ENCODE measurements around the gene SLC50A1.

The SLC50A1 gene

DNA sequence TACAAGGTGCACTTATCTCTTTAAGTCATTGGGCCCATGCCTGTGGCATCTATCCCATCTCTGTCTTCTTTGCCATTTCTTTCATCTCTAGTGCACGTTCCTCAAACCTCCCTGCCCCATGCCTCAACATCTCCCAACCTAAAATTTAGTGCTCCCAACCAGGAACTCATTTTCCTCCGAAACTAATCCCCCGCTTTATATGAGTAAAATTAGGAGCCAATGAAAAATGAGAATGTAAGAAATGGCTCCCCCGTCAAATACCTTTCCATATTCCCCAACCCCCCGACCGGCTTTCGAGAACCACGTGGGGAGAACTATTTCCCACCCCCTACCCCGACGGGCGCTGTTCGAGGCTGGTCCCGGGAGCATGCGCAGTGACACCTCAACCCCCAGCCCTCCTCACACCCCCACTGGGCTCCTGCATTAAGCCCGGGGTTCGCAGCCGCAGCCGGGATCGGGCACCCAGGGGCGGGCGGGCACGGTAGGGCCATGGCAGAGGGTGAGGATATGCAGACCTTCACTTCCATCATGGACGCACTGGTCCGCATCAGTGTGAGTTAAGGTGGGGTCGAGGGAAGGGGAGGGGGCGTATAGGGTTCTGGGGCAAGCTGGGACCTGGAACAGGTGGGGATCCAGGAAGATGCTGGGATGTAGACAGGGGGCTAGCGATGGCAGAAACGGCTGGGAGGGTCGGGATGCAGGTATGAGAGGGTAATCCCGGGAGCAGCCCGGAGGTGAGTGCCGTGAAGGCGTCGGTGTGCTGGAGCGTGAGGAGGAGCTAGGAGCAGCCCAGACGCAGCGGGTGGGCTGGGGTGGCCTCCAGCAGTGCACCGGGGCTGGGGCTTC lies 38.0 kb downstream of the SLC50A1 start, which contains the start of gene TRIM46:
TSS of gene TRIM46 (plus strand) at position 372 of the 846 bp plus-strand sequence. CDS start at position 490, 118 bp downstream.
- Histone ChIP-seq H3K4me3 (peak within 1 kb of the TSS; percentile 71), H3K36me3 (replicated peaks) (peaks cover 12% of the 10 kb centered on the region)
- in situ Hi-C loops (cut with MboI; ENCODE audit: low sequenced_read_pairs): no loop called here

DNA sequence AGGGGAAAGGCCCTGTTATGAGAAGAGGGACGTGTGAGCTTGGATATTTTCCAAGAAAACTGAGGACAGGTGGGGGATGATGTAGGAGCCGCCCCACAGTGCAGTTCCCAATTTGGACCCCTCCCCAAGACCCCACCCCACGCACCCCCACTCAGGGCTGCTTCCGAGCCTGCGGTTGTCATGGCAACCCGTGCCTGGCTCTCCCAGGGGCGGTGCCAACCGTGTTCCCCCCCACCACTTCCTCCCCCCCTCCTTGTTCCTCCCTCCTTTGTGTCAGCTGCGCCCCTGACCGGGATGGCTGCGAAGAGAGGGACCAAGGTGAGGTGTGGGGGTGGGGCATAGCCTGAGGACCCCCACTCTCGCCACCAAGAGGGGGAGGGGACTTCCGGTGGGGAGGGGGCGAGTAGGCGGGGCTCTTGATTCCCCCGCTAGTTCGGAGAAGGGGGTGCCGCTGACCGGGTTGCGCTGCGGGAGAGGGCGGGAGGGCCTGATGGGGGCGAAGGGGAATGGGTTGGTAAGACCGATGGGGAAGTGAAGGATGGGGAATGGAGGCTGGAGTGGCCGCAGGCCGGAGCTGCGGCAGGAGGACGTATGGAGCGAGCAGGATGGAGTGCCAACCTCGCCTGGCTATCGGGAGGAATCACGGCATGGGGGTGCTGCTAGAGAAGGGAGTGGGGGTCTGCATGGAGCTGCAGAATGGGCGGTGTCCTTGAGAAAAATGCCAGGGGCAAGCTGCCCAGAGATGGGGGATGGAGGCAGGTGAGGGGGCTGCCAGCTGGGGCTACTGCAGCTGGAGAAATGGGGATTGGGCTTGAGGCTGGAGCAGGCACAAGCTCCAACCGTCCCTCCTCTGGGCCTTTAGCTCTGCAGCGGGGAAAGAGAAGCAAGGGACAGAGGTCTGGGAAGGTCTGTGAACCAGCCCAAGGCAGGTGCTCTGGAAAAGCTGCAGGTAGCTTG lies 39.0 kb downstream of the SLC50A1 start:
- H3K27me3 ChIP-seq (ENCODE audit: low read depth): no peaks in the 10 kb centered on the region
- H3K9me3 ChIP-seq: no peaks in the 10 kb centered on the region
- H3K36me3 ChIP-seq (replicated peaks): peaks cover 8% of the 10 kb centered on the region
- no peak for DNase-seq (ENCODE audit: low spot score in 2 of 2)
- H3K4me3 ChIP-seq: no peak overlapping the region
- in situ Hi-C loops (cut with MboI; ENCODE audit: low sequenced_read_pairs): no loop called here
- H3K4me1 ChIP-seq: no peaks in the 10 kb centered on the region; the same call in 1 of the 2 replicates

More for the DNA sequence above, 38.0 kb downstream of the SLC50A1 start, which contains the start of gene TRIM46:
- Histone ChIP-seq H3K4me1 (no peaks in the 10 kb centered on the region; the same call in 1 of the 2 replicates), H3K9me3 (no peaks in the 10 kb centered on the region), H3K27me3 (ENCODE audit: low read depth) (no peaks in the 10 kb centered on the region)
- DNase-seq (ENCODE audit: low spot score in 2 of 2): no peak

DNA sequence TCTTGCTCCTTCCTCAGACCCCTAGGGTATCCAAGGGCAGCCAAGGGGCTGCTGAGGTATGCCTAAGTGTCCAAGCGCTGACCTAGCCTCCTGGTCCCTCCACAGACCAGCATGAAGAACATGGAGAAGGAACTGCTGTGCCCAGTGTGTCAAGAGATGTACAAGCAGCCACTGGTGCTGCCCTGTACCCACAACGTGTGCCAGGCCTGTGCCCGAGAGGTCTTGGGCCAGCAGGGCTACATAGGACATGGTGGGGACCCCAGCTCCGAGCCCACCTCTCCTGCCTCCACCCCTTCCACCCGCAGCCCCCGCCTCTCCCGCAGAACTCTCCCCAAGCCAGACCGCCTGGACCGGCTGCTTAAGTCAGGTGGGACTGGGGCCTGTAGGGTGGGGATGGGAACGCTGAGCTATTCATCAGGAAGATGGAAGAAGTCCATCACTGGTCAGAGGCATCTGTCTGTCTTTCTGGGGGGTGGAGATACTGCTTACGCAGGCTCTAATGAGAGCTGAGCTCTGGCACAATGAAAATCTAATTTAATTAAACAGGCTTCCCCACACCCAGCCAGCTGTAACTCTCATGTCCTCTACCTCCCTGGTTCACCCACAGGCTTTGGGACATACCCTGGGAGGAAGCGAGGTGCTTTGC lies 39.8 kb downstream of the SLC50A1 start:
- no peaks in the 10 kb centered on the region for H3K9me3 ChIP-seq
- peaks cover 4% of the 10 kb centered on the region for H3K36me3 ChIP-seq (replicated peaks)
- H3K4me1 ChIP-seq: no peaks in the 10 kb centered on the region; the same call in 1 of the 2 replicates
- no peaks in the 10 kb centered on the region for H3K27me3 ChIP-seq (ENCODE audit: low read depth)
- H3K4me3 ChIP-seq: no peak overlapping the region
- DNase-seq (ENCODE audit: low spot score in 2 of 2): peak in 1 of 2 experiments; percentile 7
- in situ Hi-C loops (cut with MboI; ENCODE audit: low sequenced_read_pairs): no loop called here

DNA sequence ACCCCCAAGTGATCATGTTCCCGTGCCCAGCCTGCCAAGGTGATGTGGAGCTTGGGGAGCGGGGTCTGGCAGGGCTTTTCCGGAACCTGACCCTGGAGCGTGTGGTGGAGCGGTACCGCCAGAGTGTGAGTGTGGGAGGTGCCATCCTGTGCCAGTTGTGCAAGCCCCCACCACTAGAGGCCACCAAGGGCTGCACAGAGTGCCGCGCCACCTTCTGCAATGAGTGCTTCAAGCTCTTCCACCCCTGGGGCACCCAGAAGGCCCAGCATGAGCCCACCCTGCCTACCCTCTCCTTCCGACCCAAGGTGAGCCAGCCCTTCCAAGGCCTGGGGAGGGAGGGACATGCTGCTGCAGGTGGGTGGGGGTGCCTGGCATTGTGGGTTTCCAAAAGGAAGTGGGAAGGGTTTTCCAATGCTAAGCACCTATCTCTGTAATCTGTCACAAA lies 40.3 kb downstream of the SLC50A1 start:
- Histone ChIP-seq H3K36me3 (replicated peaks) (0 out of 2 replicates have a peak, but pooled peaks cover 2% of the 10 kb centered on the region), H3K27me3 (ENCODE audit: low read depth) (no peaks in the 10 kb centered on the region), H3K4me1 (no peaks in the 10 kb centered on the region; the same call in 1 of the 2 replicates), H3K9me3 (no peaks in the 10 kb centered on the region), H3K4me3 (no peak overlapping the region)
- DNase-seq (ENCODE audit: low spot score in 2 of 2): peak in 1 of 2 experiments; percentile 11
- in situ Hi-C loops (cut with MboI; ENCODE audit: low sequenced_read_pairs): no loop called here

DNA sequence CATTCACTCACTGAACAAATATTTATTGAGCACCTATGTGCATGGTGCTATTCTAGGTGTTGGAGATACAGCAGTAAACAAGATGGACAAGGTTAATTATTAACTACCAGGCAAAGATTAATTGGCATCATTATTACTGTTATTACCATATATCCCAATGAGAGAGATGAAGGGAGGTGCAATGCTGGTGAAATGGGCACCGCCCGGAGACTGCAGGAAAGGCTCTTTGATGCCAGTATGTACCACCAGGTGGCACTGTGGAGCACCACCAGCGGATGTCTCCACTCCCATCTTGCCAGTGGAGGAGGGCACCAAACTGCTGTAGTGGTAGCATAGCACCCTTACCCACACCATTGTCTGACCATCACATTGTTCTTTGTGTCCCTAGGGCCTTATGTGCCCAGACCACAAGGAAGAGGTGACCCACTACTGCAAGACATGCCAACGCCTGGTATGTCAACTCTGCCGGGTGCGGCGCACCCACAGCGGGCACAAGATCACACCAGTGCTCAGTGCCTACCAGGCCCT lies 41.0 kb downstream of the SLC50A1 start:
- in situ Hi-C loops (cut with MboI; ENCODE audit: low sequenced_read_pairs): no loop called here
- no peaks in the 10 kb centered on the region for H3K36me3 ChIP-seq (replicated peaks)
- H3K9me3 ChIP-seq: no peaks in the 10 kb centered on the region
- no peaks in the 10 kb centered on the region for H3K27me3 ChIP-seq (ENCODE audit: low read depth)
- H3K4me1 ChIP-seq: no peaks in the 10 kb centered on the region; the same call in 1 of the 2 replicates
- H3K4me3 ChIP-seq: no peak overlapping the region
- peak; percentile 55 to 90 for DNase-seq (ENCODE audit: low spot score in 2 of 2)

DNA sequence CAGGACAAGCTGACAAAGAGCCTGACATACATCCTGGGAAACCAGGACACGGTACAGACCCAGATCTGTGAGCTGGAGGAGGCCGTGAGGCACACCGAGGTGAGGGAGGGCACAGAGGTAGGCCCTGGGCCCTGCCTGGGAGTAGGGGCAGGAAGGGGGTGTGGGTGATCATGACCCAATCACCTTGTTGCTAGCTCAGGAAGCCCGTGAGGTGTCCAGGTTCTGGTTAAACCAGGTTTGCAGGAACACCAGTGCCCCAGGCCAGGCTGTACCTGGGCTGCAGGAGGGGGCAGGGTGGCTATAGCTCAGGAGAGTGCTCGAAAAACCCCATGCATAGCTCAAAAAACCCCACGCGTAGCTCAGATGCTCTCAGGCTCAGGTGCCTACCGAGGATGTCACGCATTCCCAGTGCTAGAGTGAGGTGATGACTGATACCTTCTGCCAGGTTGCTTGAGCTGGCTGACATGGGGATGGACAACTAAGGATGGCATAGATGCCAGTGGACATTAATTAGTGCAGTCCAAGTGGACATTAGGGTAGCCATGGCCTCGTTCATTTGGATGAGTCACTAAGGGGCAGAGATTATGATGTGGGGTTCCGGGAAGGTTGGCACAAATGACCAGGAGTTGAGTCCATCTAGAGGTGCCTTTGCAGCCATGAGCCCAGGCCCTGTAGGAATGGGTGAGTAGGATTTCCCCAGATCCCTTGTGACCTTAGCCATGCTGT lies 41.7 kb downstream of the SLC50A1 start:
- H3K27me3 ChIP-seq (ENCODE audit: low read depth): no peaks in the 10 kb centered on the region
- in situ Hi-C loops (cut with MboI; ENCODE audit: low sequenced_read_pairs): no loop called here
- DNase-seq (ENCODE audit: low spot score in 2 of 2): peak in 1 of 2 experiments; percentile 5
- H3K36me3 ChIP-seq (replicated peaks): no peaks in the 10 kb centered on the region
- H3K4me1 ChIP-seq: no peaks in the 10 kb centered on the region; the same call in 1 of the 2 replicates
- no peaks in the 10 kb centered on the region for H3K9me3 ChIP-seq
- H3K4me3 ChIP-seq: no peak overlapping the region

DNA sequence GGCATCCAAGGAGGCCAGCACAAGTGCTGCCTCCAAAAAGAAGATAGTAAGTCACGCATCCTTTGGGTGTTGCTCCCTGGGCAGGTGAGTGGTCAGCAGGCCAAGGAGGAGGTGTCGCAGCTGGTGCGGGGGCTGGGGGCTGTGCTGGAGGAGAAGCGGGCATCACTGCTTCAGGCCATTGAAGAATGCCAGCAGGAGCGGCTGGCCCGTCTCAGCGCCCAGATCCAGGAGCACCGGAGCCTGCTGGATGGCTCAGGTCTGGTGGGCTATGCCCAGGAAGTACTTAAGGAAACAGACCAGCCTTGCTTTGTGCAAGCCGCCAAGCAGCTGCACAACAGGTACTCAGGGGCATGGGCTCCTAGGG lies 42.2 kb downstream of the SLC50A1 start:
- Histone ChIP-seq H3K9me3 (no peaks in the 10 kb centered on the region), H3K4me1 (no peaks in the 10 kb centered on the region; the same call in 1 of the 2 replicates), H3K27me3 (ENCODE audit: low read depth) (no peaks in the 10 kb centered on the region), H3K36me3 (replicated peaks) (no peaks in the 10 kb centered on the region), H3K4me3 (no peak overlapping the region)
- no peak for DNase-seq (ENCODE audit: low spot score in 2 of 2)
- in situ Hi-C loops (cut with MboI; ENCODE audit: low sequenced_read_pairs): no loop called here

DNA sequence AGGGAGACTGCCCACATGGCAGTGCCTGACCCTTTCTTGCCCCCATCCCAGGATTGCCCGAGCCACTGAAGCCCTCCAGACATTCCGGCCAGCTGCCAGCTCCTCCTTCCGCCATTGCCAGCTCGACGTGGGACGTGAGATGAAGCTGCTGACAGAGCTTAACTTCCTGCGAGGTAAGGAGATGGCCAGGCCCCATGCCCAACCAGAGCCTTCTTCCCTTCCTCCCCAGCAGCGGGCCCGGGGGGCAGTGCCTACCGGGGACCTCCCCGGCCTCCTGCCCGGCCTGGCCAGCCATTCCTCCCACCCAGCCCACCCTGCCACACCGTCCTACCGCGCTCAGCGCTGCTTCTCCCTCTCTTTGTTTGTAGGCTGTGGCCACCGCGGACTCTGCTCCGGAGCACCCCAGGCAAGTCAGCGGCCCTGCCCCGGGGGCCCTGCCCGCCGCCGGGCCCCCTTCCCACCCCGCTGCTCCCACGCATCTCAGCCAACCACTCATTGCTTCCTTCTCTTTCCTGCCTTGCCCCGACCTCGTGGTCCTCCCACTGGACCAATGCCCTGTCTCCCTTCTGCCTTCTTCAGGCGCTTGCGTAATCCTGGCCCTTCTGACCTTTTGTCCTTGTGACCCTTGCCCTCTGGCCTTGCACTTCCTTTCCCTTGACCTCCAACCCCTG lies 42.9 kb downstream of the SLC50A1 start:
- peaks cover 5% of the 10 kb centered on the region for H3K27me3 ChIP-seq (ENCODE audit: low read depth)
- in situ Hi-C loops (cut with MboI; ENCODE audit: low sequenced_read_pairs): no loop called here
- H3K4me1 ChIP-seq: no peaks in the 10 kb centered on the region; the same call in 1 of the 2 replicates
- peak in 1 of 2 experiments; percentile 3 for DNase-seq (ENCODE audit: low spot score in 2 of 2)
- H3K4me3 ChIP-seq: no peak overlapping the region
- H3K36me3 ChIP-seq (replicated peaks): no peaks in the 10 kb centered on the region
- H3K9me3 ChIP-seq: no peaks in the 10 kb centered on the region

DNA sequence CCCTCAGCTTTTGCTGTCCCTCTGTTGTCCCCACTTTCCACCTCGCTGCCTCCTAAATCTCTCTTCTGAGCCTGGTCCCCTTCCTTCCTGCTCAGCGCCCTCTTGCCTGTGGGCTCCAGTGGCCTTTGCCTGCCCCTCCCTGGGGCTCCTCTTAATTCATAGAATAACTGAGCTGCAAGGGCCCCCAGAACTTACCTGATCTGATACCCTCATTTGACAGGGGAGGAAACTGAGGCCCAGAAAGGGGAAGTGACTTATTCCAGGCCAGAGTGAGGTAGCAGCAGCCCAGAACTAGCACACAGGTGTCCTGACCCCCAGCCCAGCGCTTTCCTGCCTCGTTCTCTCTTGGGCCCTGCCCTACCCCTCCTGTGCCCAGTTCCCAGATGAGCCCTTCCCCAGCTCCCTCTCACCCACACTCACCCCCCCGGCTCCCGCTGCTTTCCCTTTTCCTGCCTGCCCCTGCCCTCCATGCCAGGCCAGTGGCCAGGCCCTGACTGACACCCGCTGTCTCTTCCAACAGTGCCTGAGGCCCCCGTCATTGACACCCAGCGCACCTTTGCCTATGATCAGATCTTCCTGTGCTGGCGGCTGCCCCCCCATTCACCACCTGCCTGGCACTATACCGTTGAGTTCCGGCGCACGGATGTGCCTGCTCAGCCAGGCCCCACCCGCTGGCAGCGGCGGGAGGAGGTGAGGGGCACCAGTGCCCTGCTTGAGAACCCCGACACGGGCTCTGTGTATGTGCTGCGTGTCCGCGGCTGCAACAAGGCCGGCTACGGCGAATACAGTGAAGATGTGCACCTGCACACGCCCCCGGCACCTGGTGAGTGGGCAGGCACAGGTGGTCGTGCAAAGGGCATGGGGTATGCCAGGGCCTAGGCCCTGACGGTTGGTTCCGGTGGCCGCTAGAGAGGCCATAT lies 43.7 kb downstream of the SLC50A1 start:
- peak in 1 of 2 experiments; percentile 8 for DNase-seq (ENCODE audit: low spot score in 2 of 2)
- Histone ChIP-seq H3K4me1 (no peaks in the 10 kb centered on the region), H3K4me3 (no peak overlapping the region), H3K27me3 (ENCODE audit: low read depth) (peaks cover 5% of the 10 kb centered on the region), H3K9me3 (no peaks in the 10 kb centered on the region), H3K36me3 (replicated peaks) (no peaks in the 10 kb centered on the region)
- in situ Hi-C loops (cut with MboI; ENCODE audit: low sequenced_read_pairs): no loop called here

DNA sequence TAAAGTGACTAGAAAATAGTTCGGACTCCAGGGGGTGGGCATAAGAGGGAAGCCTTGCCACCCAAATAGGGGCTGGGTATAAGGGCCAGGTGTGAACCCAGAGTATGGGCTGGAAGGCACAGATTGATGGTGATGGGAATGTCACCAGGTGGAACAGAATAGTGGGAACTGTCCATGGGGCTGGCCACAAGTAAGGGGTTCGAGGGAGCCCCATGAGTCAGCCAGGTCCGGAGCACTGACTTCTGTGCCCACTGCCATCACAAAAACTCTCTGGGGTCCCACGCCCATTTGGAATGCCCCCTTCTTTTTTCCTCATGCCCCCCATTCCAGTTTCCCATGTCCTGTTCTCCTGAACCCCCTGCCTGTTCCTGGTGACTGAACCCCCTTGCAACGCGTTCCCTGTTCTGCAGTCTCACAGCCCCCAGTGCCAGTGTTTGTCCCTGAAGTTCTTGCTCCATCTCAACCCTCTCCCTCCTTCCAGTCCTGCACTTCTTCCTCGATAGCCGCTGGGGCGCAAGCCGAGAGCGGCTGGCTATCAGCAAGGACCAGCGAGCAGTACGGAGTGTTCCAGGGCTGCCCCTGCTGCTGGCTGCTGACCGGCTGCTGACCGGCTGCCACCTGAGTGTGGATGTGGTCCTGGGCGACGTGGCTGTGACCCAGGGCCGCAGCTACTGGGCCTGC lies 45.9 kb downstream of the SLC50A1 start:
- peaks cover 5% of the 10 kb centered on the region for H3K27me3 ChIP-seq (ENCODE audit: low read depth)
- H3K4me1 ChIP-seq: no peaks in the 10 kb centered on the region
- in situ Hi-C loops (cut with MboI; ENCODE audit: low sequenced_read_pairs): no loop called here
- H3K9me3 ChIP-seq: no peaks in the 10 kb centered on the region
- no peak overlapping the region for H3K4me3 ChIP-seq
- DNase-seq (ENCODE audit: low spot score in 2 of 2): no peak
- no peaks in the 10 kb centered on the region for H3K36me3 ChIP-seq (replicated peaks)

DNA sequence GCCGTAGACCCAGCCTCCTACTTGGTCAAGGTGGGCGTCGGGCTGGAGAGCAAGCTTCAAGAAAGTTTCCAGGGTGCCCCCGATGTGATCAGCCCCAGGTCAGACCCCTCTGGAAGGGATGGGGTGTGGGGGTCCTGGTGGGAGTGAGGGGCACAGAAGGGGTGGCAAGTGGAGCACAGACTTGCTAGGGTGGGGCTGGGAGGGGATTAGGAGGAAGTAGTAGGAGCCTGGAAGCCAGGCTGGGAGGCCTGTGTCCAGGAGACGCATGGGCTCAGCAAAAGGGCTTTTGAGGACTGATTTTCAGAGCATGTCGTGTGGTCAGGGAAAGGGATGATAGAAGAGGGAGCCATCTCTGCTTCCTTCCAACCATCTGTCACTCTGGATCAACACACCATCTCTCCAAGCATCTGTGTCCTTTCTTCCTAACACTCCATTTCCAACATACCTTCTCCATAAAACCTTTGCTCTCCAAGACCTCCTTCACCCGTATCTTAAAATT lies 46.4 kb downstream of the SLC50A1 start:
- DNase-seq (ENCODE audit: low spot score in 2 of 2): no peak
- in situ Hi-C loops (cut with MboI; ENCODE audit: low sequenced_read_pairs): no loop called here
- H3K27me3 ChIP-seq (ENCODE audit: low read depth): peaks cover 5% of the 10 kb centered on the region
- no peaks in the 10 kb centered on the region for H3K9me3 ChIP-seq
- H3K4me3 ChIP-seq: no peak overlapping the region
- no peaks in the 10 kb centered on the region for H3K4me1 ChIP-seq
- no peaks in the 10 kb centered on the region for H3K36me3 ChIP-seq (replicated peaks)

Measured in HAP-1 (cell line).